DMS153 treated with DMSO at 0.1 percent for 48 hours (cell line): ENCODE data around the gene DNASE1.

Source experiments
- DNase-seq: peaks from one replicate; lab custom pipeline; 2025; ENCODE audit not compliant: unreplicated experiment; lab: John Stamatoyannopoulos, UW

DNASE1 gene

GRCh38 chr16:3661922-3662321 is 7.4 kb downstream of the DNASE1 start:
- DNase-seq = no peak

- no peak for DNase-seq
Measured at GRCh38 chr16:3662601-3663000, 8.1 kb downstream of the DNASE1 start.

DNA sequence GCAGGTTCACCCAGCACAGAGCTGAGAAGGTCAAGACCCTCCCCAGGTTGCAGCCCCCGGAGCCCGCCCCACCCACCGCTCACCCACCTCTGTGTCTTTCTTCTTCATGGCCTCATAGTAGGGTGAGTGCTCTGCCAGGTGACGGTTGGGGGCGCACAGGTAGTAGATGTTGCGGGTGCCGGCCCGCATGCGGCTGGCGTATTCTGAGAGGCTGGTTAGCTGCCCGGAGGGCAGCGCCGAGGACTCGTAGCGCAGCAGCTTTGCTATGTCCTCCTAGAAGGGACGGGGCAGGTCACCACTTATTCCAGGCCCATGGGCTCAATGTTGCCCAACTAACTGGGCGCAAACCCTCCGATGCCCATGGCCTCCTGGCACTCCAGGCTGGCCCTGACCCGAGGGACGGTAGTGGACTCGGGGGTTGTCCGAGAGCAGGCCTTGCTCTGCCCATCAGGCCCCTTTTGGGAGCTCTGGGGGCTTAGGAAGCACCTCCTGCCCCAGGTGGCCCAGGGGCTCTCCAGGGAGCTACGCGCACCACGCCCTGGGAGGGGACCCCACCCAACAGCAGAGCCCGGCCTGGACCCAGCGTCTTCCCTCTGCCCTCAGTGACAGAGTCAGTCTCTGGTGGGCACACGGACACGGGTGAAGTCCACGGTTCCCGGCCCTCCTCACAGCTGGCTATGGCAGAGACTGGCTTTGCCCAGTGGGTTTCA is 9.9 kb downstream of the DNASE1 start:
- no peak for DNase-seq

DNA sequence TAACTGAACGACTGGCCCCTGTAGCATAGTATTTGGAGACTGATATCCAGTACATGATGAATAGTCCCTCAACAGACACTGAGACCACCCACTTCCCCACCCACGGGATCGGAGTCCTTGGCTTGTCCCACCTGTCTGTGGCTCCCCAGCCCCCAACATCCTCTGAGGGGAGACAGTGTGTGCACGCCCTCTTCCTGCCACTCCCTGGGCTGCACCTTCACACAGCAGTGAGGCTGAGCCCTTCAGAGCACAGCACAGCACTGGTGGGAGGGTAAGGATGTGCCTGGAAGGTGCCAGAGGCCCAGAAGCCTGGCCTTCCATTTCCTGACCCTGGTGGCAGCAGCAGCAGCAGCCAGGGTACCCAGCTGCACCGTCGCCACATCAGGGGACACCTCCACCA is 11.0 kb downstream of the DNASE1 start:
- DNase-seq = no peak

- DNase-seq = no peak
Measured at GRCh38 chr16:3668626-3669025, 14.1 kb downstream of the DNASE1 start.

DNA sequence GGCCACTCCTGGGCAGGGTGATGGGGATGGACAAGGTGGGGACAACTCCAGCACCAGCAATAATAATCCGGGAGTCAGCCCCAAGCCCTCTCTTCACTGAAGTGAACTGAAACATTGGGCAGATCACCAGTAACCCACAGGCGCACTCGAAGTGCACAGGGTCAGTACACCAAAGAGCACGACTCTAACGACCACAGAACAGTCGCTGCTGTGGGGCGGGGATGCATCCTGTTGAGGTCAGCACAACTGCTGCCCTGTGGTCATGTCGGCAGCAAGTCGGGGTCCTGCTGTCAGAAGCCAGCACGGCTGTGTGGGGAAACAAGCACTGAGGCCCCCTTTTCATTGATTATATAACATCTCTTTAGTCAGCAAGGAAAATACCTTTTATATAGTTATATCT is 14.6 kb downstream of the DNASE1 start:
- DNase-seq = no peak

DNA sequence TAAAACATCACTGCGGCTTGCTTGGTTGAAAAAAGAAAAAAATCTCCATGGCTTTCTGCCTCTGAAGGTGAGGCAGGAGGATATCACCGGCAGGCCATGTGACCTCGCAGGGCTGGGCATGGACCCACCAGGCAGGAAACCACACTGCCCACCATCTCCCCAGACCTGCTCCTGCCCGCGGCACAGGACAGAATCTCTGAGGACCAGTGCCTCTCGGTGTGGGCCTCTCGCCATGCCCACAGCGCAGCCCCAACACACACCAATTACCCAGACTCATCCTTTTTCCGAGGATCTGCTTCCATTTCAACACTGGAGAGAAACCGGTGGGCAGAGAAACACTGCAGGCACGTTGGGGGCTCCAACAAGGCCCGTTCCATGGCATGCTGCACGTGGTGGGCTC is 16.2 kb downstream of the DNASE1 start:
- no peak for DNase-seq

GRCh38 chr16:3671424-3671823 is 16.9 kb downstream of the DNASE1 start:
- no peak for DNase-seq

DNA sequence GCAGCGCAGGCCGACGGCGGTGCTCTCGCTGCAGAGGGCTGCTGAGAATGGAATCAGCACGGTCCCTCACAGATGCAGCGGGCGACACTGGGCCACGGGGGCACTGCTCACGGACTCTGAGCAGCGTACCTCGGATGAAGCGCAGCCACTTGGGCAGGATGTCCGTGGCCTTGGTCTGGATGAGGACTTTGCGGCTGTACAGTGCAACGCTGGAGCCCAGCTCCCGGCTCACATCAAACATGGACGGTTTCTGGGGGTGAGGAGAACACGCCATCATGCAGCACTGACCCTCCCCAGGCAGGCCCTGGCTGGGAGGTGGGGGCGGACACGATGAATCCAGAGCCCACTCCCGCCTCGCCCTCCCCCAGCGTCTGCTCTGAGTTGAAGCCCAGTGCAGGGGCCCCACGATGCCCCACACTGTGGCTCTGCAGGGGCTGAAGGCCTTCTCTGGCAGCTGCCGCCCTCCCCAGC is 18.1 kb downstream of the DNASE1 start:
- no peak for DNase-seq

GRCh38 chr16:3673201-3673600 is 18.7 kb downstream of the DNASE1 start:
- no peak for DNase-seq

DNA sequence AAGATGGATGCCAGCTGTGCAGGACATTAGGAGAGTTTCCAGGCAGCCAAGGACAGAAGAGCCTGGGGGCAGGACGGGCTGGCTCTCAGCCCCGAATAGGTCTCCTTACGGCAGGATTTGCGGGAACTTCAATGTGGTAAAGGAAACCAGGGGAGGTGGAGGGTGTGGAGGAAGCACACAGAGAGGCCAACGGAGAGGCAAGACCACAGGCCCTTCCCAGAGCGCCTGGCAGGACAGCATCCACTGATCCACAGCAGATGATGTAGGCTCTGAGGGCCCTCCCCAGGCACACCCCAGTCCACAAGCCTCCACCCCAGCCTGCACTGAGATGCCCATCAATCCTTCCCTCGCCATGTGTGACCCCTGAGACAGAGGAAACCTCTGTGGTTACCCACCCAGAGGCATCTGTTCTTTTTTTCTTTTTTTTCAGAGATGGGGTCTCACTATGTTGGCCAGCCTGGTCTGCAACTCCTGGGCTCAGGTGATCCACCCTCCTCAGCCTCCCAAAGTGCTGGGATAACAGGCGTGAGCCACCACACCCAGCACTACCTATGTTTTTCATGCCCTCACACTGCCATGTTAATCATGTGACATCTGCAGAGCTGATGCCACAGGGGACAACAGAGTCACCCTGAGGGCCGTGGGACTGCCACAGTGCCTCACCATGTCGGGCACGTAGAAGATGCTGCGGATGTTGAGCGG is 19.3 kb downstream of the DNASE1 start:
- no peak for DNase-seq

GRCh38 chr16:3674513-3675295 is 20.2 kb downstream of the DNASE1 start:
- DNase-seq = no peak

DNA sequence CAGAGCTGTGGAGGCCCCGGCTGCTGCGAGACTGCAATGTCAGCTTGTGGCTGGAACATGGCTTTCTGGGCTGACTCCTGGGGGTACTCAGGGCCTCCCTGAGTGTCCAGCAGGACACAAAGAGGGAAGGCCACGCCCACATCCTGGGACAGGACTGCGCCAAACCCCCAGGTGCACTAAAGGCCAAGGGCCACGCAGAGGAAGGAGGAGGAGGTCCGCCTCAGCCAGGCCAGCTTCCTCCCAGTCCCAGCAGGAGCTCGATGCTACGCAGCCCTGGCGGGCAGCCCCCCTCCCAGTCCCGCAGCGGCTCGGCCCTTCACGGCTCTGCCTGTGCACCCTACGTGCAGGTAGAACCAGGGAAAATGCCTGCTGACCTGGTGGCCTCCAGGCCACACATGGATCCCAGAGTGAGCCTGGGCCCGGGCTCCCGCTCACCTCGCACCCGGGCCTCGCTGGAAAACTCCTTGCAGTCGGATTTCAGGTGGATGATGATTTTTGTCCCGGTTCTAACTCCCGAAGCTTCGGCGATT is 21.2 kb downstream of the DNASE1 start:
- no peak for DNase-seq

DNA sequence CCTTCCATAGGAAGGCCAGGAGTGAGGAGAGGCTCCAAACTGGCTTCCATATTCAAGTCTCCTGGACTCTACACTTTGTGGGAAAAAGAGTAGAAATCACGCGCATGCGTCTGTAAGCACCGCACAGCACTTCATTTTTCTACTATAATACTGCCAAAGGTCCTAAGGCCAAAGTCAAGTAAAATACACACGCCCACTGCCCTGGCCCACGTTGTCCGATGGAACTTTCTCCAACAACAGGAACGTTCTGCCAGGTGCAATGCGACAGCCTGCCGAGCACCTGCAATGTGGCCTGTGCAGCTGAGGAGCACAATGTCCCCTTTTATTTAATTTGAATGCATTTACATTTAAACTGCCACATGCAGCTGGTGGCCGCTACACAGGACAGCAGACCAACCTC is 23.5 kb downstream of the DNASE1 start:
- no peak for DNase-seq

DNA sequence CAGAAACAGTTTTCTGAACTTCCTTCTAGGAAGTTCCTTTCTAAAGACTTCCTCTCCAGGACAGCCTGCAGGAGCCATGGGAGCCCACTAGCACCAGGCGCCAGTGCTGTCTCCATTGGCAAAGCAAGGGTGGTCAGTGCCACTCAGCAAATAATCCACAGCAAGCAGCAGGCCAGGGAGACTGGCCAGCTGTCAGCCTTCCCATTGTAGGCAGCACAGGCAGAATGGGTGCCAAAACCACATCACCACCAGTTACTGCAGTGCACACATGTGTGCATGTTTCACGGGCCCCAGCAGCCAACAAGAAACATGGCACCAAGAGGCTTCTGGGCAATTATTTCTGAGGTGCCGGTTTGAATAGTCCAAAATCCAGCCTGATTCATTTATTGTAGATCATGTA is 26.7 kb downstream of the DNASE1 start:
- DNase-seq = no peak

- DNase-seq = no peak
Measured at GRCh38 chr16:3687021-3687420, 32.5 kb downstream of the DNASE1 start.

GRCh38 chr16:3687792-3688191 is 33.3 kb downstream of the DNASE1 start:
- DNase-seq = no peak

GRCh38 chr16:3689731-3690130 is 35.2 kb downstream of the DNASE1 start:
- no peak for DNase-seq

DNA sequence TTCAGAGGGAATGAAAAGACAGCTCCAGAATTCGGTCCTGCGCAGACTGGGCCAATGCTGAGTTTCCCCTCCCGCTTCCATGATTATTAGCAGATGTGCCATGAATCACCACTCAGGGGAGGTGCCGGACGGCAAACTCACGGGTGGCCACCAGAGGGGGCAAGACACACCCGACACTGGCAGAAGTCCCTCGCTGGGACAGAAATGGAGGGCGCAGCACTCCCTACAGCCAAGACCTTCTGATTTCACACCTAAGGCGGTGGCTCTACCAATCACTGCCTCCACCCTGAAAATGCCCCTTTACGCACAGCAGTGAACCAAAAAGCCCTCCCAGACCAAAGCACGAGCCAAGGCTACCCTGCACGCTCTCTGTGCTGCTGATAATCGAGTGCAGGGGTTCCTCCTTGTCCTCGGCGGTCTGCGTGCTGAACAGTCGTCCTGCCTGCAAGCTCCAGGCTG is 36.0 kb downstream of the DNASE1 start:
- peak; percentile 43 for DNase-seq

- no peak for DNase-seq
Measured at GRCh38 chr16:3690980-3691720, 36.7 kb downstream of the DNASE1 start.

DNA sequence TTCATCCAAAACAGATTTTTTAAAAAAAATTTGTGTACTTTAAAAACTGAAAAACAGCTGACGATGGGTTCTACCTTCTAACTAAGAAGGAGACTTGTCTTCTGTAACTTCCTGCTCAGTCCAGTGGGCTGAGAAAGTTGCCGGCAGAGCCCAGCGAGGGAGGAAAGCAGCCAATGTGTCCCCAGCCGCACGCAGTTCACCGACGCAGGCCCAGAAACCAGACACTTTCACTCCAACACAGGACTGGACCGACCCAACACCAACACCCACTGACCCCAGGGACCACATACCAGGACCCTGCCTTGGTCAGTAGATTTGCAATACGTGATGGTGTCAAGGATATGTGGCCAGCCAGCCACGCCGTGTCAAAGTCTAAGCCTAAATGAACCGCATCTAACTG is 37.3 kb downstream of the DNASE1 start:
- DNase-seq = no peak
